Loucy (cell line): ENCODE results near the gene CORO7.

Source experiments
- CTCF ChIP-seq: fragments of 200-600 bp; sonication (generic); conservative IDR thresholded peaks from 2 replicates; pipeline ENCODE4 v1.5.1; 2014; ENCODE audit warnings: mild to moderate bottlenecking, antibody characterized with exemption, low read length
- EZH2phosphoT487 ChIP-seq: fragments of 200-600 bp; IDR thresholded peaks from 2 replicates; pipeline ENCODE4 v1.6.1; 2018; ENCODE audit warnings: antibody characterized with exemption, mild to moderate bottlenecking, moderate library complexity, borderline replicate concordance

- TF ChIP-seq CTCF (no peak), EZH2phosphoT487 (no peak)
Observed at GRCh38 chr16:4370151-4370550, 46.2 kb downstream of the CORO7 start.
